Inflammatory macrophage treated with lipopolysaccharide for 4 hours (primary cell): ENCODE results near the gene RABL2A.

Source experiments
- DNase-seq: peaks from one replicate; pipeline ENCODE4 v3.0.0-alpha.2; 2020

The RABL2A gene

GRCh38 chr2:113690871-113691270 is 63.8 kb downstream of the RABL2A start:
- DNase-seq: peak; percentile 51
